Activated naive CD8-positive, alpha-beta T cell treated with anti-CD3 and anti-CD28 coated beads, Interleukin-2, amount 10 ng/mL, durations not matched to agents 7 days and 5 days (primary cell): ENCODE data around the gene PLXDC2. TPM values are rescaled to one million over a fixed set of nuclear protein-coding genes. Genes with fewer than 3 reads are reported as not detected.

Source experiments
- ATAC-seq: fragments of 150-1000 bp; cut with Tn5 transposase; one replicate; pipeline ENCODE4 v1.10.0; 2021; ENCODE audit warnings: low read depth, moderate library complexity
- POLR2A ChIA-PET: fragments of 350-600 bp; sonication (Branson Sonifier 250); formaldehyde crosslinking; loops from one replicate; lab custom pipeline; 2021; ENCODE audit warnings: antibody characterized with exemption; lab: Charles Lee
- DNase-seq: peaks from one replicate; pipeline ENCODE4 v3.0.0; 2021
- H3K27ac Mint-ChIP-seq: one replicate; pipeline ENCODE4 v1.8.0; 2022; ENCODE audit warnings: mild to moderate bottlenecking, mixed read lengths
- H3K27me3 Mint-ChIP-seq: one replicate; pipeline ENCODE4 v1.8.0; 2022; ENCODE audit warnings: mild to moderate bottlenecking, moderate library complexity, mixed read lengths
- H3K36me3 Mint-ChIP-seq: one replicate; pipeline ENCODE4 v1.8.0; 2021; ENCODE audit warnings: mild to moderate bottlenecking, mixed read lengths
- H3K4me1 Mint-ChIP-seq: one replicate; pipeline ENCODE4 v1.8.0; 2021; ENCODE audit warnings: mixed read lengths
- H3K4me3 Mint-ChIP-seq: one replicate; pipeline ENCODE4 v1.8.0; 2022; ENCODE audit warnings: mild to moderate bottlenecking, moderate library complexity, mixed read lengths
- H3K9me3 Mint-ChIP-seq: one replicate; pipeline ENCODE4 v1.8.0; 2021; ENCODE audit warnings: mixed read lengths
- total RNA-seq, 2 experiments: library from RNA; stranded (reverse); gene quantifications; one replicate each; pipeline ENCODE4 v1.2.3, GENCODE V29; 2021

PLXDC2 gene
- total RNA-seq, 2 experiments from 2014 or later, result 0.86 to 1.0 TPM

GRCh38 chr10:19915816-19916215 is 99.6 kb downstream of the PLXDC2 start:
- Mint-ChIP-seq H3K27me3 (no peaks in the 10 kb centered on the region), H3K4me3 (no peak overlapping the region), H3K4me1 (no peaks in the 10 kb centered on the region), H3K36me3 (no peaks in the 10 kb centered on the region), H3K9me3 (peaks cover 3% of the 10 kb centered on the region), H3K27ac (no peak overlapping the region)
- no peak for DNase-seq
- ATAC-seq, result no peak
- POLR2A ChIA-PET, result no interaction called here

GRCh38 chr10:19917751-19918478 is 101.7 kb downstream of the PLXDC2 start:
- H3K36me3 Mint-ChIP-seq, result no peaks in the 10 kb centered on the region
- H3K9me3 Mint-ChIP-seq, result peaks cover 3% of the 10 kb centered on the region
- DNase-seq, result no peak
- no peak overlapping the region for H3K27ac Mint-ChIP-seq
- no peaks in the 10 kb centered on the region for H3K27me3 Mint-ChIP-seq
- no peak overlapping the region for H3K4me3 Mint-ChIP-seq
- H3K4me1 Mint-ChIP-seq, result no peaks in the 10 kb centered on the region
- no peak for ATAC-seq
- POLR2A ChIA-PET, result no interaction called here

- DNase-seq (no peak), ATAC-seq (no peak)
- Mint-ChIP-seq H3K4me3 (no peak overlapping the region), H3K27ac (no peak overlapping the region), H3K36me3 (no peaks in the 10 kb centered on the region), H3K27me3 (no peaks in the 10 kb centered on the region), H3K4me1 (no peaks in the 10 kb centered on the region), H3K9me3 (peaks cover 2% of the 10 kb centered on the region)
- POLR2A ChIA-PET, result no interaction called here
Observed at GRCh38 chr10:19918794-19919193, 102.6 kb downstream of the PLXDC2 start.

- ATAC-seq (no peak), DNase-seq (no peak)
- H3K36me3 Mint-ChIP-seq, result no peaks in the 10 kb centered on the region
- no peak overlapping the region for H3K4me3 Mint-ChIP-seq
- H3K27me3 Mint-ChIP-seq, result no peaks in the 10 kb centered on the region
- POLR2A ChIA-PET, result no interaction called here
- H3K4me1 Mint-ChIP-seq, result no peaks in the 10 kb centered on the region
- H3K27ac Mint-ChIP-seq, result no peak overlapping the region
- peaks cover 1% of the 10 kb centered on the region for H3K9me3 Mint-ChIP-seq
Observed at GRCh38 chr10:19919671-19920070, 103.4 kb downstream of the PLXDC2 start.

- Mint-ChIP-seq H3K36me3 (no peaks in the 10 kb centered on the region), H3K27me3 (no peaks in the 10 kb centered on the region), H3K9me3 (peaks cover 1% of the 10 kb centered on the region), H3K4me3 (no peak overlapping the region), H3K27ac (no peak overlapping the region), H3K4me1 (no peaks in the 10 kb centered on the region)
- DNase-seq, result no peak
- POLR2A ChIA-PET, result no interaction called here
- ATAC-seq, result no peak
Observed at GRCh38 chr10:19920075-19920726, 104.0 kb downstream of the PLXDC2 start.

GRCh38 chr10:19921300-19922140 is 105.3 kb downstream of the PLXDC2 start:
- Mint-ChIP-seq H3K9me3 (no peaks in the 10 kb centered on the region), H3K4me3 (no peak overlapping the region), H3K27ac (no peak overlapping the region), H3K27me3 (no peaks in the 10 kb centered on the region), H3K4me1 (no peaks in the 10 kb centered on the region), H3K36me3 (no peaks in the 10 kb centered on the region)
- POLR2A ChIA-PET, result no interaction called here
- no peak for DNase-seq
- ATAC-seq, result no peak

- Mint-ChIP-seq H3K9me3 (no peaks in the 10 kb centered on the region), H3K27ac (no peak overlapping the region), H3K4me1 (no peaks in the 10 kb centered on the region), H3K36me3 (no peaks in the 10 kb centered on the region), H3K4me3 (no peak overlapping the region), H3K27me3 (no peaks in the 10 kb centered on the region)
- POLR2A ChIA-PET, result no interaction called here
- no peak for DNase-seq
- ATAC-seq, result no peak
Observed at GRCh38 chr10:19922236-19922963, 106.2 kb downstream of the PLXDC2 start.

GRCh38 chr10:19925064-19925463 is 108.8 kb downstream of the PLXDC2 start:
- ATAC-seq (no peak), DNase-seq (no peak)
- no peak overlapping the region for H3K27ac Mint-ChIP-seq
- H3K9me3 Mint-ChIP-seq, result peaks cover 2% of the 10 kb centered on the region
- no peaks in the 10 kb centered on the region for H3K36me3 Mint-ChIP-seq
- POLR2A ChIA-PET, result no interaction called here
- no peaks in the 10 kb centered on the region for H3K27me3 Mint-ChIP-seq
- H3K4me1 Mint-ChIP-seq, result no peaks in the 10 kb centered on the region
- no peak overlapping the region for H3K4me3 Mint-ChIP-seq

GRCh38 chr10:19928936-19929335 is 112.7 kb downstream of the PLXDC2 start:
- no peak overlapping the region for H3K27ac Mint-ChIP-seq
- H3K36me3 Mint-ChIP-seq, result no peaks in the 10 kb centered on the region
- no peak overlapping the region for H3K4me3 Mint-ChIP-seq
- H3K27me3 Mint-ChIP-seq, result no peaks in the 10 kb centered on the region
- ATAC-seq, result no peak
- POLR2A ChIA-PET, result no interaction called here
- H3K4me1 Mint-ChIP-seq, result no peaks in the 10 kb centered on the region
- H3K9me3 Mint-ChIP-seq, result peaks cover 2% of the 10 kb centered on the region
- DNase-seq, result no peak

- Mint-ChIP-seq H3K9me3 (peaks cover 2% of the 10 kb centered on the region), H3K36me3 (no peaks in the 10 kb centered on the region), H3K27ac (no peak overlapping the region), H3K4me3 (no peak overlapping the region), H3K27me3 (no peaks in the 10 kb centered on the region), H3K4me1 (no peaks in the 10 kb centered on the region)
- no peak for ATAC-seq
- POLR2A ChIA-PET, result no interaction called here
- no peak for DNase-seq
Observed at GRCh38 chr10:19929506-19930140, 113.4 kb downstream of the PLXDC2 start.

GRCh38 chr10:19930936-19931893 is 115.0 kb downstream of the PLXDC2 start:
- H3K27me3 Mint-ChIP-seq, result no peaks in the 10 kb centered on the region
- H3K4me1 Mint-ChIP-seq, result no peaks in the 10 kb centered on the region
- no peak for ATAC-seq
- H3K9me3 Mint-ChIP-seq, result peaks cover 5% of the 10 kb centered on the region
- no peaks in the 10 kb centered on the region for H3K36me3 Mint-ChIP-seq
- no peak for DNase-seq
- H3K4me3 Mint-ChIP-seq, result no peak overlapping the region
- POLR2A ChIA-PET, result no interaction called here
- H3K27ac Mint-ChIP-seq, result no peak overlapping the region
